KBM-7 (cell line): ENCODE data around the gene PDF.
"Not testable (repeated sequence)": the region's sequence is repeated elsewhere in the genome, so short reads cannot be mapped to it uniquely, and the experiment has no call there.

ENCODE experiments used
- DNase-seq: peaks from one replicate; pipeline ENCODE4 v3.0.0-alpha.2; 2015
- in situ Hi-C: fragments of 300-500 bp; cut with MboI; formaldehyde crosslinking; loops from 2 replicates; pipeline ENCODE4 v1.14.3; 2020; ENCODE audit warnings: low sequenced_read_pairs, low pct_unique_long_range_greater_than_20kb, mixed read lengths

Gene PDF

DNA sequence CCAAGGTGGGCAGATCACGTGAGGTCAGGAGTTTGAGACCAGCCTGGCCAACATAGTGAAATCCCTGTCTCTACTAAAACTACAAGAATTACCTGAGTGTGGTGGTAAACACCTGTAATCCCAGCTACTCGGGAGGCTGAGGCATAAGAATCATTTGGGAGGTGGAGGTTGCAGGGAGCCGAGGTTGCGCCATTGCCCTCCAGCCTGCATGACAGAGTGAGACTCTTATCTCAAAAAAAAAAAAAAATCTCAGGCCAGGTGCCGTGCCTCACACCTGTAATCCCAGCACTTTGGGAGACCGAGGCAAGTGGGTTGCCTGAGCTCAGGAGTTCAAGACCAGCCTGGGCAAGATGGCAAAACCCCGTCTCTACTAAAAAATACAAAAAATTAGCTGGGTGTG lies 33.6 kb downstream of the PDF start:
- in situ Hi-C loops, DNase-seq: not testable (repeated sequence)

DNA sequence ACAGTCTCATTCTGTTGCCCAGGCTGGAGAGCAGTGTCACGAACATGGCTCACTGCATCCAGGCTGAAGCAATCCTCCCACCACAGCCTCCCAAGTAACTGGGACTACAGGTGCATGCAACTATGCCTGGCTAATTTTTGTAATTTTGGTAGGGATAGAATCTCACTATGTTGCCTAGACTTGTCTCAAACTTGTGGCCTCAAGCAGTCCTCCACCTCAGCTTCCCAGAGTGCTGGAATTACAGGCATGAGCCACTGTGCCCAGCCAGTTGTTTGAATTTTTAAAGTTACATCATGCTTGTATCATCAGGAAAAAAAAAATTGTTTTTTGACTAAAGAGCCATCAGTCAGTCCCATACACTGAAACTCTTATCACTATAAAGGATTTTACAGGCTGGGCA lies 36.3 kb downstream of the PDF start:
- in situ Hi-C loops: no loop called here
- no peak for DNase-seq

DNA sequence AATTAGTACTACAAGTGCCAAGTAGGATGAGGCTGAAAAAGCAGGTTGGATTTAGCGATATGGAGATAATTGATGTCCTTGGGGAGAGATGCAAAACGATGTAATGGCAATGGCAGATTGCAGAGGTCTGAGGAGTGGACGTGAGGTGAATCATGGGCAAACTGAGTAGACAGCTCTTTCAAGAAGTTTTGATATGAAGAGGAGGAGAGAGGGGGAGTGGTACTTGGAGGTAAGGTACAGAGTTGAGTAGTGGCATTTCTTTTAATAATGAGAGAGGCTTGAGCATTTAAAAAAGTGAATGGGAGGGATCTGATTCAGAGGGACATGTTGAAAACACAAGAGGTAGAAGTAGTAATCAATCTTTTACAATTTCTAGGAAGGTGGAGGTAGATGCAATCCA lies 37.0 kb downstream of the PDF start:
- no peak for DNase-seq
- in situ Hi-C loops: no loop called here

DNA sequence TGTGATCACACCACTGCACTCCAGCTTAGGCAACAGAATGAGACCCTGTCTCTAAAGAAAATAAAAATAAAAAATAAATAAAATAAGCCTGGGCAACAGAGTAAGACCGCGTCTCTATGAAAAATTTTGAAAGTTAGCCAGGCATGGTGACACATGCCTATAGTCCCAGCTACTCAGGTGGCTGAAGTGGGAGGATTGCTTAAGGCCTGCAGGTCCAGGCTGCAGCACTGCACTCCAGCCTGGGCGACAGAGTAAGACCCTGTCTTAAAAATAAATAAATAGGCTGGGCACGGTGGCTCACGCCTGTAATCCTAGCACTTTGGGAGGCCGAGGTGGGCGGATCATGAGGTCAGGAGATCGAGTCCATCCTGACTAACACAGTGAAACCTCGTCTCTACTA lies 38.7 kb downstream of the PDF start:
- DNase-seq, in situ Hi-C loops: not testable (repeated sequence)

DNA sequence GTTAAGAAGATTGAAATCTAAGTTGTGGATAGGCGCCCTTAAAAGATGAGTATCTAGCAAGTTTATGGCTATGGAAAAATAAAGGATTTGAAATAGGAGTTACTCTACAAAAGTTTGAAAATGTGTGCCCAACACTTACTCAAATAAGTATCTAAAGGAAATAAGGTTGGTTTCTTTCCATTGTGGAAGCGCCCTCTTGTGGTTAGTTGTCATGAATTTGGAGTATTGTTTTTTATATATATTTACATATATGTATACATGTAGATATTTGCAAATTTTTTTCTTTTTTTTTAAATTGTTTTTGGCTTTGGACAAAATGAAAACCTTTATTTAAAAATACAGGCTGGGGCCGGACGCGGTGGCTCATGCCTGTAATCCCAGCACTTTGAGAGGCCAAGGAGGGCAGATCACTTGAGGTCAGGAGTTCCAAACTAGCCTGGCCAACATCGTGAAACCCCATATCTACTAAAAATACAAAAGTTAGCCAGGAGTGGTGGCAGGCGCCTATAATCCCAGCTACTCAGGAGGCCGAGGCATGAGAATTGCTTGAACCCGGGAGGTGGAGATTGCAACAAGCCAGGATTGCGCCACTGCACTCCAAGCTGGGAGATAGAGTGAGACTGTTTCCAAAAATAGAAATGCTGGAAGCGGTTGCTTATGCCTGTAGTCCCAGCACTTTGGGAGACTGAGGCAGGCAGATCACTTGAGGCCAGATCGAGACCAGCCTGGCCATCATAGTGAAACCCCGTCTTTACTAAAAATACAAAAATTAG lies 43.3 kb downstream of the PDF start:
- in situ Hi-C loops: no loop called here
- DNase-seq: peak; percentile 58

DNA sequence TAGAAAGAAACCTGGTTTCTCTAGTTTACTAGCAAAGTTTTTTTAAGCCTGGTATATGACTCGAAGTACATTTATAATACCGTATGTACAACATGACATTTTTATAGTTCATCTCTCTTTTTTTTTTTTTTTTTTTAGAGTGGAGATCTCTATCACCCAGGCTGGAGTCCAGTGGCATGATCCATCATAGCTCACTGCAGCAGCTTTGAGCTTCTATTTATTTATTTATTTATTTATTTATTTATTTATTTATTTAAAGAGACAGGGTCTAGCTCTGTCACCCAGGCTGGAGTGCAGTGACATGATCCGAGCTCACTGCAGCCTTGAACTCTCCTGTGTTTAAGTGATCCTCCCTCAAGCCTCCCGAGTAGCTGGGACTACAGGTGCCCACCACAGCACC lies 45.1 kb downstream of the PDF start:
- DNase-seq: no peak
- in situ Hi-C loops: no loop called here

DNA sequence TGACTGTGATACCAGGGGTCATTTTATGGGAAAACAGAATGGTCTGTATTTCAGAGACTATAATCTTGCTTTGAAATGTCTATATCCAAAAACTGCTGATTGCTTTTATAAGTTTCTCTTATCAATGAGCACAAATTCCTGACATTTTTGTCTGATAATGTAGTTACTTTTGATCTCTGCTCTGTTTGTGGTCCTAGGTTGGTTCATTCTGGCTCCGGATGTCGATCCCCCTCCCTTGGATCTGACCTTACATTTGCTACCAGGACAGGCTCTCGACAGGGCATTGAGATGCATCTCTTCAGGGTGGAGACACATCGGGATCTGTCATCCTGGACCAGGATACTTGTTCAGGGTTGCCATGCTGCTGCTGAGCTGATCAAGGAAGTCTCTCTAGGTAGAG lies 46.5 kb downstream of the PDF start:
- in situ Hi-C loops: no loop called here
- DNase-seq: no peak

DNA sequence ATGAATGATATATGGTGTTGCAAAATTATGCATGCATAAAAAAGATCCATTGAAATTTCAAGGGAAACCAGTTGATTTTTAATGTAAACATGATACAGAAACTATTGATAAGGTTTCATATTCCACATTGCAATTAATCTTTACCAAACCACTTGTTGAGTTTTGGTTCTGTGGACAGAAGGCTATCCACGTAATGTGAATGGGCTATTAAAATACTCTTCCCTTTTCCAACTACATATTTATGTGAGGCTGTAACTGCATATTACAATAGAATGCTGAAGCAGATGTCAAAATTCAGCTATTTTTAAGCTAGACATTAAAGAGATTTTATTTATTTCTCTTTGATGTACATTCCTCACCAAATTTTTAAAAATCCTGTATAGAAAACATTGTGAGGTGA lies 53.0 kb downstream of the PDF start:
- in situ Hi-C loops: no loop called here
- DNase-seq: no peak
